Natural killer cell (primary cell): ENCODE results near the gene TERB1. TPM values are rescaled to one million over a fixed set of nuclear protein-coding genes. Genes with fewer than 3 reads are reported as not detected.

Experiments
- ATAC-seq, 3 donors: fragments of 150-1000 bp in 2 of 3; fragments of 200-7000 bp in 1 of 3; cut with Tn5 transposase; 1 replicate in 1 of 3; 2 replicates in 2 of 3; pipeline ENCODE4 v1.10.0; 2021; ENCODE audit warnings: mild to moderate bottlenecking in 2 of 3, moderate library complexity in 2 of 3
- DNase-seq, 2 donors: peaks; one replicate each; pipeline versions ENCODE4 v3.0.0 to v3.0.0-alpha.2; 2013 to 2021; ENCODE audit warnings: mixed read lengths in 1 of 2
- H3K27ac ChIP-seq: one replicate; pipeline ENCODE4 v1.5.1; 2013; ENCODE audit warnings: mild to moderate bottlenecking, low read length
- H3K27me3 ChIP-seq: one replicate; pipeline ENCODE4 v1.6.1; 2013; ENCODE audit warnings: low read length; ENCODE audit not compliant: control insufficient read depth, insufficient read depth
- H3K36me3 ChIP-seq: one replicate; pipeline ENCODE4 v1.6.1; 2013; ENCODE audit warnings: low read length; ENCODE audit not compliant: control insufficient read depth, insufficient read depth
- H3K4me1 ChIP-seq: one replicate; pipeline ENCODE4 v1.6.1; 2013; ENCODE audit warnings: low read length; ENCODE audit not compliant: control insufficient read depth, insufficient read depth
- H3K4me3 ChIP-seq: one replicate; pipeline ENCODE4 v1.5.1; 2013; ENCODE audit warnings: low read length
- H3K9me3 ChIP-seq: one replicate; pipeline ENCODE4 v1.6.1; 2013; ENCODE audit warnings: low read length; ENCODE audit not compliant: control insufficient read depth, insufficient read depth
- H3K27ac Mint-ChIP-seq, 2 donors: one replicate each; pipeline ENCODE4 v1.8.0; 2022; ENCODE audit warnings: mild to moderate bottlenecking in 2 of 2, mixed read lengths in 2 of 2, moderate library complexity in 1 of 2
- H3K27me3 Mint-ChIP-seq, 2 donors: one replicate each; pipeline ENCODE4 v1.8.0; 2022; ENCODE audit warnings: low read depth in 2 of 2, mixed read lengths in 2 of 2
- H3K36me3 Mint-ChIP-seq: one replicate; pipeline ENCODE4 v1.8.0; 2022; ENCODE audit warnings: mixed read lengths
- H3K4me1 Mint-ChIP-seq, 2 donors: one replicate each; pipeline ENCODE4 v1.8.0; 2022; ENCODE audit warnings: mixed read lengths in 2 of 2
- H3K4me3 Mint-ChIP-seq: one replicate; pipeline ENCODE4 v1.8.0; 2022; ENCODE audit warnings: mild to moderate bottlenecking, moderate library complexity, mixed read lengths
- H3K9me3 Mint-ChIP-seq, 2 donors: one replicate each; pipeline ENCODE4 v1.8.0; 2022; ENCODE audit warnings: mixed read lengths in 2 of 2
- CTCF ChIP-seq: fragments of 200-600 bp; IDR thresholded peaks from one replicate; pipeline ENCODE4 v1.8.0; 2022; ENCODE audit warnings: antibody characterized with exemption
- WGBS: methylation state at CpG from one replicate; pipeline ENCODE4 v1.1.7; 2013; ENCODE audit warnings: missing lambda C conversion rate; ENCODE audit not compliant: insufficient coverage; 5-methylcytosine and 5-hydroxymethylcytosine counted together
- intact Hi-C: fragments of 100-400 bp; cut with micrococcal nuclease; formaldehyde crosslinking; loops from one replicate; pipeline ENCODE4 v1.14.2; 2022
- total RNA-seq, 4 donors: library from RNA; stranded (reverse); fragments of 120-200 nt in 1 of 4; gene quantifications; one replicate each; pipeline versions ENCODE4 v1.2.3 to v1.2.4, GENCODE V29; 2013 to 2022

The TERB1 gene
- total RNA-seq, 3 donors from 2014 or later (not counting 1 experiment from before 2014, with no cell fraction given), result 0.33 to 1.0 (median 0.66) TPM

GRCh38 chr16:66790130-66790733 is 11.2 kb downstream of the TERB1 start:
- Mint-ChIP-seq H3K27me3 (peaks cover 0 to 3% of the 10 kb centered on the region in 2 donors), H3K27ac (no peak overlapping the region), H3K4me1 (no peaks in the 10 kb centered on the region), H3K4me3 (no peak overlapping the region), H3K36me3 (no peaks in the 10 kb centered on the region), H3K9me3 (no peaks in the 10 kb centered on the region)
- no peak for TF ChIP-seq CTCF
- no peak for DNase-seq
- Histone ChIP-seq H3K9me3 (no peaks in the 10 kb centered on the region), H3K36me3 (no peaks in the 10 kb centered on the region), H3K27me3 (no peaks in the 10 kb centered on the region), H3K27ac (no peak overlapping the region), H3K4me1 (no peaks in the 10 kb centered on the region), H3K4me3 (no peak overlapping the region)
- intact Hi-C loops, result no loop called here
- no peak for ATAC-seq
- 86% methylated on average over 2 of the region's 3 CpGs for WGBS

- Mint-ChIP-seq H3K4me1 (no peaks in the 10 kb centered on the region), H3K27ac (no peak overlapping the region), H3K36me3 (no peaks in the 10 kb centered on the region), H3K4me3 (no peak overlapping the region), H3K9me3 (no peaks in the 10 kb centered on the region), H3K27me3 (peaks cover 0 to 3% of the 10 kb centered on the region in 2 donors)
- TF ChIP-seq CTCF, result no peak
- 96% methylated on average over 2 of the region's 2 CpGs for WGBS
- no peaks in the 10 kb centered on the region for H3K27me3 ChIP-seq
- no peaks in the 10 kb centered on the region for H3K36me3 ChIP-seq
- no peak overlapping the region for H3K27ac ChIP-seq
- H3K4me1 ChIP-seq, result no peaks in the 10 kb centered on the region
- DNase-seq (no peak), ATAC-seq (no peak)
- intact Hi-C loops, result no loop called here
- H3K4me3 ChIP-seq, result no peak overlapping the region
- H3K9me3 ChIP-seq, result no peaks in the 10 kb centered on the region
Observed at GRCh38 chr16:66787427-66787826, 14.0 kb downstream of the TERB1 start.

GRCh38 chr16:66786551-66786950 is 14.8 kb downstream of the TERB1 start:
- Histone ChIP-seq H3K4me1 (no peaks in the 10 kb centered on the region), H3K36me3 (no peaks in the 10 kb centered on the region), H3K27me3 (no peaks in the 10 kb centered on the region), H3K27ac (no peak overlapping the region), H3K9me3 (no peaks in the 10 kb centered on the region), H3K4me3 (no peak overlapping the region)
- H3K36me3 Mint-ChIP-seq, result no peaks in the 10 kb centered on the region
- DNase-seq (no peak), ATAC-seq (no peak)
- no peaks in the 10 kb centered on the region for H3K4me1 Mint-ChIP-seq
- peaks cover 0 to 3% of the 10 kb centered on the region in 2 donors for H3K27me3 Mint-ChIP-seq
- no peaks in the 10 kb centered on the region for H3K9me3 Mint-ChIP-seq
- no peak overlapping the region for H3K4me3 Mint-ChIP-seq
- intact Hi-C loops, result no loop called here
- 92% methylated on average over 3 of the region's 3 CpGs for WGBS
- H3K27ac Mint-ChIP-seq, result no peak overlapping the region
- TF ChIP-seq CTCF, result no peak

GRCh38 chr16:66776457-66776856 is 24.9 kb downstream of the TERB1 start:
- Mint-ChIP-seq H3K4me3 (no peak overlapping the region), H3K9me3 (no peaks in the 10 kb centered on the region), H3K36me3 (no peaks in the 10 kb centered on the region), H3K27me3 (no peaks in the 10 kb centered on the region), H3K27ac (no peak overlapping the region), H3K4me1 (no peaks in the 10 kb centered on the region)
- intact Hi-C loops, result no loop called here
- no peak overlapping the region for H3K4me3 ChIP-seq
- no peak for ATAC-seq
- H3K36me3 ChIP-seq, result no peaks in the 10 kb centered on the region
- no peak for DNase-seq
- H3K4me1 ChIP-seq, result no peaks in the 10 kb centered on the region
- no peak overlapping the region for H3K27ac ChIP-seq
- no peaks in the 10 kb centered on the region for H3K27me3 ChIP-seq
- H3K9me3 ChIP-seq, result no peaks in the 10 kb centered on the region
- no peak for TF ChIP-seq CTCF
